Stimulated activated CD8-positive, alpha-beta memory T cell treated with anti-CD3 and anti-CD28 coated beads, Interleukin-15, amount 100 ng/mL, for 4 hours (primary cell): ENCODE data around the gene NTM.

ENCODE experiments used
- DNase-seq, 2 donors: peaks; one replicate each; pipeline ENCODE4 v3.0.0-alpha.2; 2020; ENCODE audit warnings: low read depth in 2 of 2

The NTM gene

GRCh38 chr11:131734871-131735270 lies 364.5 kb downstream of the NTM start:
- DNase-seq = no peak

- DNase-seq = no peak
Measured at GRCh38 chr11:131737357-131737756, 366.9 kb downstream of the NTM start.

GRCh38 chr11:131739243-131739882 lies 368.9 kb downstream of the NTM start:
- DNase-seq = no peak

- DNase-seq = no peak
Measured at GRCh38 chr11:131744847-131745246, 374.4 kb downstream of the NTM start.

DNA sequence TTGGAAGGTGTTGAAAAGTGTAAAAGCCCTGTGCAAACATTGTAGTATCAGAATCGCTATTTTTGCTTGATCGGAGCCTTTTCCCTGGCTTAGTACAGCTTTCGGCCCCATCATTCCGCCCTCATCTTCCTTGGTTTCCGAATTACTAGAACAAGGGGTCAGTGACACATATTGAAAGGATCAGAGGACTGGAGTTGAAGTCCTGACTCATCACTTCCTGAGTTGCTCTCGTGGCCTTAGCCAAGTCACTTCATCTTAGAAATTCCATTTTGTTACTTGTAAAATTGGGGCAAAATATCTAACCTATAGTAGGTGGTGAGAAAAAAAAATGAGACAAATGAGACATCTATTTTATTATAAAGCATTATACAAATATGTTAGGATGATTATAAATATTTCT lies 375.0 kb downstream of the NTM start:
- no peak for DNase-seq

- no peak for DNase-seq
Measured at GRCh38 chr11:131746201-131746600, 375.8 kb downstream of the NTM start.

DNA sequence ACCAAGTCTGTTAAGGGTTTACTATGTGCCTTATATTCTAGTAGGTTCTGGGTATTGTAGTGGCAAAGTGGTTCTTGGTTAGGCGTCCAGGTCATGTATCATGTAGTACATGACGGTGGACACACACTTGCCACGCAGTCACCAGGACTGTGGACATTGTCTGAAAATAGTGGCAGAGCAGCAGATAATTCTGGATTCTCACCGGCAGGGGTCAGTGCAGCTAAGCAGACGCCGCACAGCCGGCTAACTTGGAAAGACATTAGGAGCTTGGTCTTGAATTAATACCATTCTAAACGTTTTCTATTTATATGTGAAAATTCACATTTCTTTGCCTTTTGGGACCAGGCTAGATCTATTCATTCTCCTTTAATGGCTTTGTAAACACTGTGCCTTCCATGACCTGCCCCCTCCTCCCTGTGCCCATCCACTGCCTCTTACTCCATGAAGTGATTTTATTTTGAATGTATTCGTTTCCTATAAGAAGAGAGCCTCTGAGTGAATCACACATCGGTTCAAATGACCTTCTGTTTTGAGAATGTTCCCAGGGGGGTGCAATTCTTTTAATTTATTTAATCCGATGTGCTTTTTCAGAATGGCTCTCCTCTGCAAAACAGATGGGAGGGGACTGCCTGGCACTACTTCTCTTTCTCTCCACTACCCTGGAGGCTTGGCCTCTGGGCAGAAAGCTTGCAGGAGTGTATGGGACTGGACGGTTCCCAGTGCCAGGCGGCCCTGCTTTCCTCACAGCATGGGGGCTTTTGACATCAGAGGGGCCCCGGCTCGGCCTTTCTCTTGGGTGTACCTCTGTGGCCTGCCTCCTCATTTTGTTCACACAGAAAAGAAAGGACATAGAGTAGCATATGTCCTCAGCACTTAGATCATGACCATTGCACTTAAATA lies 378.0 kb downstream of the NTM start:
- no peak for DNase-seq

DNA sequence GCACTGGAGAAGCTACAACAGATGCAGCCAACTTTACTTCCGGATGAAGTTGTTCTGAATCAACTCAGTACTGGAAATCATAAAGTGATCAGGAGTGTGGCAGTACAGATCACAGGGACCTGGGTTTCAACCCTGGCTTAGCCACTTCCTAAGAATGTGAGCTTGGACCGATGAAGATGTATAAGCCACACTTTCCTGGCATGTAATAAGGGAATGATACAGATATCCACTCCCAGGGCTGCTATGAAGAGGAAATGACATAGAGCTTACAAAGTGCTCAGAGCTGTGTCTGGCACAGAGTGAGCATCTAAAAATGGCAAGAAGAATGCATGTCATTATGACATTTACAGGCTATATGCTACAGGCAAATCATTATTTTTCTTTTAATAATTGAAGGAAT lies 378.7 kb downstream of the NTM start:
- no peak for DNase-seq

DNA sequence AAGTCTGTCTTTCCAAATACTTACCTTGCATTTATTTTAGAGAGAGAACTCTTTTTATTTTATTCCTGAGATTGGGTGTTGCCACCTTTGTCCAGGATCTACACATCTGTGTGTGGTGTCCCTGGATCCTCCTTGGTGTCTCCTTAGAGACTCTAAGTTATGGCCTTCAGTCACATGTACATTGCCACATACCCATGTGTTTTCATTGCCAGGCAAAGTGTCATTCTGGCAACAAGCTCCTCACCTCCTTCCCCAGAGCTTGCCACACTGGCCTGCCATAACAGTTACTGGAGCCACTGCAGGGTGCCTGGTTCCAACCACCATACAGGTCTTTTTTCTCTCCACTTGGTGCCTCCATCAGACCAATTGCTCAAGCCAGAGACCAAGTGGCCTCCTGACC lies 379.7 kb downstream of the NTM start:
- DNase-seq = no peak

DNA sequence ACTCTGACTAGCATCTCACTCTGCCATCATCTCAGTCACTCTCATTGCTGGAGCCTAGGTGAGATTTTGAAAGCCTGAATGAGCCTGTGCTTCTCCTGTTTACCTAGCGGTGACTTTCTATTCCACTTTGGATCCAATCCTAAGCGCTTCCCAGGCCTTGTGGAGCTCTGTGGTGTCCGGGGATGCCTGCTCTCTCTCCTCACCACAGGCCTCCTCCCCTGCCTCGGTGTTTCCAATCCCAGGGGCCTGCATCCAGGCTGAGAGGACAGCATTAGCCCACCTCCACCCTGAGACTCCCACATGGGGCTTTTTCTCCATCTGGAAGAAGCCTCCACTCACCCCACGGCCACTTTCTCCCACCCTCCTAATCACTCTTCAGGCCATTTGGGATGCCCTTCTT lies 380.3 kb downstream of the NTM start:
- DNase-seq = no peak

GRCh38 chr11:131754671-131755070 lies 384.3 kb downstream of the NTM start:
- DNase-seq = no peak

DNA sequence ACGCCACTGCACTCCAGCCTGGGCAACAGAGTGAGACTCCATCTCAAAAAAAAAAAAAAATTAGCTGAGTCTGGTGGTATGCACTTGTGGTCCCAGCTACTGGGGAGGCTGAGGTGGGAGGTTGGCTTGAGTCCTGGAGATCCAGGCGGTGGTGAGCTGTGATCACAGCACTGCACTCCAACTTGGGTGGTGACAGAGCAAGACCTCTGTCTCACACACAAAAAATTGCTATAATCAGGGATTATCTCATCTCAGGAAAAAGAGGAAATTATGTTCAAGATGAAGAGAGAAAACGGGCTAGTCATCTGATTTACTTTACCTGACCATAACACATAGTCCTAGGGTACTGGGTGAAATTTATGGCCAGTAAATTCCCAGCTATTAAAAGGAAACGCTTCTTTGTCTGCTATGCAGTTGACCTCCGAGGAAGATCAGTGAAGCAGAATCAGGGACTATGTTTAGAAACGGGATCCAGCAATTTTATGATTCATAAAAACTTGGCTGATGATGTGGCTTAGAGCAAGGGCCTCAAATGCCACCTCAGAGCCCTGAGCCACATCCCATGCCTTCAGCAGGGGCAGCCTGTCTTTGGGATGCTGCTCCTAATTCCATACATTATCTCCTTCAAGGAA lies 386.2 kb downstream of the NTM start:
- DNase-seq = no peak

GRCh38 chr11:131758726-131759125 lies 388.3 kb downstream of the NTM start:
- DNase-seq = no peak

- no peak for DNase-seq
Measured at GRCh38 chr11:131759140-131759539, 388.7 kb downstream of the NTM start.

- DNase-seq = no peak
Measured at GRCh38 chr11:131760091-131761061, 390.0 kb downstream of the NTM start.

GRCh38 chr11:131762346-131763110 lies 392.1 kb downstream of the NTM start:
- DNase-seq = no peak

GRCh38 chr11:131763193-131763890 lies 392.9 kb downstream of the NTM start:
- DNase-seq = no peak

DNA sequence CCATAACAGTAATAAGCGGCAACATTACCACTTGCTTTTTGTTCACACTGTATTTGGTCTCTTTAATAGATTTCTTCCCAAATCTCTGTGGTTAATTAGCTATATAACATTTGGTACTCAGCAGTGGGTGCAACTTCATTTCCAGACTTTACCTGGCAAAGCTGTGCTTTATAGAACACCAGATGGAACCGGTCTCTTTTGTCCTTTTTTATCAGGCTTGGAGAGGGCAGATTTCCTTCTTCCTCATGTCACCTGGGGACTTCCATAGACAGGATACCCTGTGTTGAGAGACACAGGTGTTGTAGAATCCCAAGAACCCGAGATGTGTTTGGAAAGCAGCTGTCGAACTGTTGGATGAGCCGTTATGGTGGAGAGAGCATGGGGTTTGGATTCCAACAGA lies 393.7 kb downstream of the NTM start:
- no peak for DNase-seq

DNA sequence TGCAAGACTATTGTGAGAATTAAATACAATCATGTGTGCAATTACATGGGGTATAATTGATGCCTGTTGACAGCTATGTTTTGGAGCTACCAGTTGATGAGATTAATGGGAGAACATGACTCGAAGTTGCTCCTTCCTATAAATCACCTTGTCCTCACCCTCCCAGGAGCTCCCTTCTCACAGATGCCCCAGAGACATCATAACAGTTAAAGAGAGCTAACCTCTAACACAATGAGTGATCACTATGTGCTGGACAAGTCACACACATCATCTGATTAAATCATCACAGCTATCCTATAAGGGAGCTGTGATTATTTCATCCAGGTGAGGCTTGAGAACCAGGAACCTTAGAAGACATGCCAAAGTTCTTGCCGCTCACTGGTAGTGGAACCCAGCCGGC lies 394.2 kb downstream of the NTM start:
- no peak for DNase-seq

- no peak for DNase-seq
Measured at GRCh38 chr11:131766637-131767036, 396.2 kb downstream of the NTM start.
